Femur (tissue), 1 donor: ENCODE measurements around the gene DLG1.
A peak's percentile ranks its signal among the peaks of the same experiment; 100 is the strongest.

Source experiments
- DNase-seq: peaks from one replicate; pipeline ENCODE4 v3.0.0-alpha.2; 2017

DLG1 gene

GRCh38 chr3:197312431-197312830, 14.0 kb upstream of the DLG1 start:
- no peak for DNase-seq

DNA sequence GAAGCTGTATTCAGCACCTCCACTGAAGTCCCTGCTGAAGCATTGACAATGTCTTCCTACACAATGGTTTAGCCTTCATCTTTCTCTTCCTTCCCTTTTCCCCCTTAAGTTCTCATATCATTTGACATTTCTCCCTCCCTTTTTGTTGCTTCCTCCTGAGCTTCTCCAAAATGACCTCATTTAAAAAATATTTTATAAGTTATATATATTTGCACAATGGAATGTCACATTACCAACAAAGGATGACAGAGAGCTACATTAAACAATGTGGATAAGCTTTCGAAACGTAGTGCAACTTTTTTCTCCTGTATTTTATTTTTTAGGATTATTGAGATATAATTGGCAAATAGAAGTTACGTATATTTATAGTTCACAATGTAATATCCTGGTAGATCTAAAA, 13.2 kb upstream of the DLG1 start:
- no peak for DNase-seq

GRCh38 chr3:197309528-197310361, 11.3 kb upstream of the DLG1 start:
- DNase-seq = no peak

GRCh38 chr3:197308591-197308990, 10.2 kb upstream of the DLG1 start:
- peak; percentile 34 for DNase-seq

DNA sequence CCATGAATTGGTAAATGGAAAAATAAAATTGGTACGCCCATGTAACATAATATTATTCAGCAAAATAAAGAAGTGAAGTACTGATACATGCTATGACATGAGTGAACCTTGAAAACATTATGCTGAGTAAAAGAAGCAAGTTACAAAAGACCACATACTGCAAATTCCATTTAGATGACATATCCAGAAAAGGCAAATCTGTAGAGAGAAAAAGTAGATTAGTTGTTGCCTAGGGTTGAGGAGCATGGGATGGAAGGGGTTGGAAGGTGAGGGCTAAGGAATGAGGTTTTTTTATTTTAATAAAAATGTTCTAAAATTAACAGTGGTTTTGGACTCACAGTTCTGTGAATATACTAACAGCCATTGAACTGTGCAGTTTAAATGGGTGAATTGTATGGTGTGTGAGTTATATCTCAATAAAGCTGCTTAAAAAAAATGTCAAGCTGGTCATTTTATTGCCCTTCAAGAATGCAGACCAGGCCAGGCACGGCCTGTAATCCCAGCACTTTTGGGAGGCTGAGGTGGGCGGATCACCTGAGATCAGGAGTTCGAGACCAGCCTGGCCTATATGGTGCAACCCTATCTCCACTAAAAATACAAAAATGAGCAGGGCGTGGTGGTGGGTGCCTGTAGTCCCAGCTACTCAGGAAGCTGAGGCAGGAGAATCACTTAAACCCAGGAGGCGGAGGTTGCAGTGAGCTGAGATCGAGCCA, 8.1 kb upstream of the DLG1 start:
- DNase-seq = no peak

- DNase-seq = no peak
These were observed 7.4 kb upstream of the DLG1 start for GRCh38 chr3:197305854-197306253.

DNA sequence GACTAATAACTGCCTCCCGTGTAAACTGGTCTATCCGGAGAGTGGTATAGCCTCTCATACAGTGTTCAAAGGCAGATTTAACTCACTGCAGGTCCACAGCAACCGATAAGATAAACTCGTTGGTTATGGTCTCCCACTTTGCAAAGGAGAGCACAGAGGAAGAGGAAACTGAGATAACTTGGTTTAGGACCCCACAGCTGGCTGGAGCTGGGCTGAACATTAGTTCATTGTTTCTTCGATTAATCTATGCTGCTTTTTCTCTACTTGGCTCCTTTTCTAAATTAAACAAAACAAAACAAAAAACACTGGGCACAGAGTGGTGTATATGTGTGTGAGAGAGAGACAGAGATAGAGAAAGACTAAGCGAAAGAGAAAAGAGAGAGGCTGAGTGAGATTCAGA, 5.0 kb upstream of the DLG1 start:
- DNase-seq = no peak

GRCh38 chr3:197302696-197303341, 4.4 kb upstream of the DLG1 start:
- DNase-seq = peak; percentile 18

DNA sequence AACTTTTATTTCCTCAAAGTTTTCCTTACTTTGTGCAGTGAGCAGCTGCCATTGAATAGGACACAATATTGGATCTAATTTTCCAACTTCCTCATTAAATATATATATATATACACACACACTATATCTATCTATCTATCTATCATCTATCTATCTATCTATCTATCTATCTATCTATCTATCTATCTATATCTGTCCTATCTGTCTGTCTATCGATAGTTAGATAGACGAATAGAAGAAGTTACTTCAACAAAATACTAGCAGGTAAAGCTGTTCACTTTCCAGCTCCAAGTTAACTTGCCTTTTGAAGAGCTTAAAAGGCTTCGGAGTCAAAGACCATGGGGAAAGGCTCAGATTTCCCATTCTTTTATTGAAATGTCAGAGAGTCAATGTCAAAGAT, 3.6 kb upstream of the DLG1 start:
- DNase-seq = no peak

DNA sequence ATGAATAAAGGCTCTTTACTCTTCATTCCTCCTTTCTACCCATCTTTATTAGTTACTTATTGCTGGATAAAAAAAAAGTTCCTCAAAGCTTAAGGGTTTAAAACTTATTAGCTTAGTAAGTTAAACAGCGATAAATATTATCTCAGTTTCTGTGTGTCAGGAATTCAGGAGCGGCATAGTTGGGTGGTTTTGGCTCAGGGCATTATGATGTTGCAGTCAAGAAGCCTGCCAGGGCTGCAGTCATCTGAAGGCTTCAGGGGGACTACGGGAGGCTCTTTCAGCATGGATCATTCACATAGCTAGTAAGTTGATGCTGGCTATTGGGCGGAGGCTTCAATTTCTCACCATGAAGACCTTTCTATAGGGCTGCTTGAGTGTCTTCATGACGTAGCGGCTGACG, 1.9 kb upstream of the DLG1 start:
- no peak for DNase-seq

- DNase-seq = peak; percentile 37
These were observed 788 bp upstream of the DLG1 start for GRCh38 chr3:197298945-197299854.

DNA sequence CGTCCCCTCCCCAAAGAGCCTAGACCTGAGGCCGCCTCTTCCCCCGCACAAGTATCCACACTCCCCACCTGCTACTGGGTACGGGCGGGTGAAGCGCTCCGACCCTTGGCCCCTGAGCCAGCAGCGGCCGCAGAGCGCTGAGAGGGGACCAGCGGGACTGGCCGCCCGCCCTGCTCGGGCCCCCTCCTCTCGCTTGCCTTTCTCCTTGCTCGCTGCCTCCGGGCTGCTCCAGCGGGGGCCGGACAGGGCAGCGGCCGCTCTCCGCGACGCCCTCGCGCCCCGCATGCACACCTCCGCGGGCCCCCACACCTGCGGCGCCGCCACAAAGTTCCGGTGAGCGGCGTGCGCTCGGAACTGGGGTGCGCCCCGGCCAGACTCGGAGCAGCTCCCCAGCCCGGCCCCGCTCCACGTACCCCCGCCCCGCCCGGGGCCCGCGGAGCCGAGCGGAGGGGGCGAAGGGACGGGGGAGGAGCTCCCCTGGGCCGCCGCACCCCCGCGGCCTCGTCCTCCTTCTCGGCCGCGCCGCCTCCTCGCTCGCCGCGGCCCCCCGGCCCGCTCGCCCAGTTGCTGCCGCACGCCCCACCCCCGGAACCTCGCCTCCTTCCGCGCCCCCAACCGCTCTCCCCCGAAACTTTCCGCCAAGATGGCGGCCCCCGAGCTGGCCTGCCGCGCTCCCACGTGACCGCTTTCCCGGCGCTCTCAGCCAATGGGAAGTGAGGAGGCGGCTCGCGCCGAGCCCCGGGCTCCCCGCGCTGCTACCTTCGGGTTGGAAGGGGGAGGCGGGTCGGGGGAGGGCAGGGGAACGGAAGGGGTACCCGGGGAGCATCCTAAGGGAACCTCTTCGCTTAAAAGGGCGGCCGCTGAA, 704 bp downstream of the DLG1 start:
- peak; percentile 93 for DNase-seq

GRCh38 chr3:197297002-197297401, 1.4 kb downstream of the DLG1 start:
- no peak for DNase-seq

DNA sequence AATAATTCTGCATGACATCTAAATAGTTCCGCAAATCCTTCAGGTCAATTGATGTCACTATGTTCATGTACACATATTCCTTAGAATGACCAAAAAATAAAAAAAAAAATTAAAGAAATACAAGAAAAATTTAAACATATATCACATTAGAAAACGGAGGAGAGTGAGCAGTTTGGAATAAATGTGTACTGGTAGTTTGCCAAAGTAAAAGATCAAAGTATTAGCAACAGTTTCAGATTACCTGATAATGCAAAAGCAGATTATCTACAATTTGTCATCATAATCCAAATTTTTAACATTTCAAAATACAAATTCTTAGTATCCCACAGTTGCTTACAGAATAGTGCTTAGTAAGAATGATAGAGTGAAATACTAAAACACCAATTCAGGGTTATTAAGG, 1.9 kb downstream of the DLG1 start:
- DNase-seq = no peak

DNA sequence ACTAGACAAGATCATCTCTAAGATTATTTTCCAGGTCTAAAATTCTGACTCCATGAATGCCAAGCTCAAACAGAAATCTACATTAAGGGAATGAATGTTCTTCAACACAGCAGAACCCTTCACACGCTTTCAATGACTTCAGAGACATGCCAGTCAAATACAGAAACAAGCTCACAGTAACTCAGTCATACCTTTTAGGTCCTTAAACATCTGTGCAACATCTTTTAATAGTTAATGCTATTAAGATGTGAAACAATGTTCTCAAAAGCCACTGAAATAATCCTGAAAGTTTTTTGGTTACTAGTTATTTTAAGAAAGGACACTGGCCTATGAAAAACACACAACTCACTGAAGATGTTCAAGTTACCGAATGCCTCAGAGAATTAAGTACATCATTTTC, 2.5 kb downstream of the DLG1 start:
- no peak for DNase-seq

- DNase-seq = no peak
These were observed 4.7 kb downstream of the DLG1 start for GRCh38 chr3:197293605-197294237.

DNA sequence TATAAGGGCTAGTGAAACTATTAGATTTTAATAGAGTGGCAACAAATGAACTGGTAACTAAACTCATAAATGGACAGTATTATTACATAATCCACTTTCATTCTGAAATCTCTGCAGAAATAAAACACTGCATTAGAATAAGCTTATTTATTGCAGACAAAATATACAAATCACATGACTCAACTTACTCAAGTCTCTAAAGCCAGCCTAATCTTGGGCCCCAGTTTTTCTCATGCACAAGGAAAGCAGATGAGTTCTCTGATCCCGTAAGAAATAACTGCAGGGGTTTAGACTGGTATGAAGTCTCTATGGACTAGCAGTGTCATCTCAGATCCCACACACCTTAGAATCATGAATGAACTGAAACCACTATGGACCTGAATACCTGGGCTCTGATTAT, 5.8 kb downstream of the DLG1 start:
- no peak for DNase-seq

DNA sequence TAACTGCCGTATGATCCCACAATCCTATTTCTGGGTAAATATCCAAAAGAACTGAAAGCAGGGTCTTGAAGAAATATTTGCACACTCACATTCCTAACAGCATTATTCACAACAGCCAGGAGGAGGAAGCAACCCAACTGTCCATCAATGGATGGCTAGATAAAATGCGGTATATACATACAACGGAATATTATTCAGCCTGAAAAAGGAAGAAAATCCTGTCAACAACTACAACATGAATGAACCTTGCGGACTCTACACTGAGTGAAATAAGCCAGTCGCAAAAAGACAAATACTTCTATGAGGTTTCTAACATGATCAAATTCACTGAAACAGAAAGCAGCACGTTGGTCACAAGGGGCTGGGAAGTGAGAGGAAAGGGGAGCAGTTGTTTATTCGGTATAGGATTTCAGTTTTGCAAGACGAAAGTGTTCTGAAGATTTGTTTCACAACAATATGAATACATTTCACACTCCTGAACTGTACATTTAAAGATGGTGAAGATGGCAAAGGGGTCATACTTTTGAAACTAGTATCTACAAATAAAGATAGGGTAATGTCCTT, 6.2 kb downstream of the DLG1 start:
- no peak for DNase-seq

- DNase-seq = no peak
These were observed 8.7 kb downstream of the DLG1 start for GRCh38 chr3:197289726-197290125.

GRCh38 chr3:197286678-197287077, 11.7 kb downstream of the DLG1 start:
- no peak for DNase-seq

- DNase-seq = no peak
These were observed 12.9 kb downstream of the DLG1 start for GRCh38 chr3:197285557-197285956.
